Endodermal cell (in vitro differentiated cells): ENCODE measurements around the gene DTNB. TPM values are rescaled to one million over a fixed set of nuclear protein-coding genes. Genes with fewer than 3 reads are reported as not detected.
A peak's percentile ranks its signal among the peaks of the same experiment; 100 is the strongest.

Source experiments
- DNase-seq: peaks from one replicate; pipeline ENCODE4 v3.0.0-alpha.2; 2017
- H3K27ac ChIP-seq: 2 replicates; pipeline ENCODE4 v1.5.1; 2013; ENCODE audit warnings: mild to moderate bottlenecking, low read depth, low read length, moderate library complexity
- H3K27me3 ChIP-seq: 2 replicates; pipeline ENCODE4 v1.6.1; 2013; ENCODE audit warnings: mild to moderate bottlenecking, low read length, moderate library complexity; ENCODE audit not compliant: insufficient read depth, control insufficient read depth, poor library complexity, severe bottlenecking
- H3K36me3 ChIP-seq: 2 replicates; pipeline ENCODE4 v1.7.0; 2013; ENCODE audit warnings: mild to moderate bottlenecking, low read length, moderate library complexity; ENCODE audit not compliant: control insufficient read depth, insufficient read depth
- H3K4me1 ChIP-seq: one replicate; pipeline ENCODE4 v1.7.0; 2013; ENCODE audit warnings: low read length; ENCODE audit not compliant: control insufficient read depth, insufficient read depth
- H3K4me3 ChIP-seq: 2 replicates; pipeline ENCODE4 v1.5.1; 2013; ENCODE audit warnings: mild to moderate bottlenecking, low read length, moderate library complexity
- H3K9ac ChIP-seq: 2 replicates; pipeline ENCODE4 v1.6.1; 2013; ENCODE audit warnings: mild to moderate bottlenecking, low read length, moderate library complexity; ENCODE audit not compliant: poor library complexity, severe bottlenecking; ENCODE audit errors: extremely low read depth
- H3K9me3 ChIP-seq: 2 replicates; pipeline ENCODE4 v1.6.1; 2013; ENCODE audit warnings: mild to moderate bottlenecking, low read length, moderate library complexity; ENCODE audit not compliant: control insufficient read depth
- H3K27ac Mint-ChIP-seq: 2 replicates; pipeline ENCODE4 v1.8.0; 2020; ENCODE audit warnings: mixed read lengths
- H3K27me3 Mint-ChIP-seq: 2 replicates; pipeline ENCODE4 v1.8.0; 2021; ENCODE audit warnings: mild to moderate bottlenecking, mixed read lengths; ENCODE audit not compliant: insufficient read depth
- H3K36me3 Mint-ChIP-seq: 2 replicates; pipeline ENCODE4 v1.8.0; 2020; ENCODE audit warnings: low read depth, mixed read lengths
- H3K4me1 Mint-ChIP-seq: 2 replicates; pipeline ENCODE4 v1.8.0; 2020; ENCODE audit warnings: mixed read lengths
- H3K4me3 Mint-ChIP-seq: 2 replicates; pipeline ENCODE4 v1.8.0; 2020; ENCODE audit warnings: mild to moderate bottlenecking, moderate library complexity, mixed read lengths
- H3K9me3 Mint-ChIP-seq: 2 replicates; pipeline ENCODE4 v1.8.0; 2020; ENCODE audit warnings: mild to moderate bottlenecking, mixed read lengths
- WGBS, 2 experiments: methylation state at CpG; one replicate each; pipeline versions ENCODE4 v1.1.5 to v1.1.7; 2013; ENCODE audit warnings: missing lambda C conversion rate in 2 of 2, mixed read lengths in 1 of 2; ENCODE audit not compliant: insufficient coverage in 1 of 2, insufficient read length in 1 of 2; 5-methylcytosine and 5-hydroxymethylcytosine counted together
- total RNA-seq, 2 donors: library from RNA; stranded (reverse); fragmentation: NEBNext Ultra II Directional in 1 of 2; extraction: Animal tissue kit (Norgen Biotek cat#: 25700) in 1 of 2; gene quantifications; 2 replicates in 1 of 2; 3 replicates in 1 of 2; pipeline ENCODE4 v1.2.1, GENCODE V29; 2021
- TF ChIP-seq, protein P1 (sequence below): fragments of 200-600 bp; sonication (generic); conservative IDR thresholded peaks from 2 replicates; pipeline ENCODE4 v1.5.0; 2021; ENCODE audit warnings: antibody characterized with exemption, mild to moderate bottlenecking

DTNB gene
- total RNA-seq, 2 donors from 2014 or later: 38.8 to 48.7 TPM

DNA sequence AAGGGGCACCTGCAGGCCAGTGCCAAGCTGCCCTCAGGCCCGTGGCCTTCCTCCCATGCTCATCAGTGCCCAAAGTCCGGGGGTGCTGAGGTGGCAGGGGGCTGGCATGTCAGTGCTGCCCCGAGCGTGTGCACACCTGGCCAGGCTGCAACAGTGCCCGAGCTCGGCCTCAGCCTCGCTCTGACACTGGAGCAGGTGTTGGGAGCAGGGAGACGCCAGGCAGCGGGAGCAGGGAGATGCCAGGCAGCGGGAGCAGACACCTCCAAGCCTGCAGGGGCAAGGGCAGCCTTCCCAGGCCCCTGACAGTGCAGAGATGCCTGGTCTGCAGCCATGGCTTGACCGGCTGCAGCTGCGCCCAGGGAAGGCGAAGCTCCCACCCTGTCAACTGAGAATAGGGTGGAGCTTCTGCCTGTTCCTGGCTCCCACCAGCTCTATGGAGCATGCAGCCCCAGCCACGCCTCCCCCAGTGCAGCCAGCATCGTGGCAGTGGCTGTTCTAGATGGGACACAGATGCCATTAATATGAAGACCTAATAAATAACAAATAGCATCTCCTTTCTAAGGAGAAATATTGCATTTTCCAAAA lies 82.4 kb downstream of the DTNB start:
- DNase-seq: peak; percentile 51
- WGBS, 2 experiments: 93% methylated on average over 7 to 15 of the region's 15 CpGs
- Histone ChIP-seq H3K36me3 (no peaks in the 10 kb centered on the region), H3K9ac (no peak overlapping the region), H3K27ac (no peak overlapping the region), H3K4me3 (no peak overlapping the region), H3K4me1 (peaks cover 4% of the 10 kb centered on the region), H3K9me3 (no peaks in the 10 kb centered on the region), H3K27me3 (no peaks in the 10 kb centered on the region)
- TF ChIP-seq, protein P1, sequence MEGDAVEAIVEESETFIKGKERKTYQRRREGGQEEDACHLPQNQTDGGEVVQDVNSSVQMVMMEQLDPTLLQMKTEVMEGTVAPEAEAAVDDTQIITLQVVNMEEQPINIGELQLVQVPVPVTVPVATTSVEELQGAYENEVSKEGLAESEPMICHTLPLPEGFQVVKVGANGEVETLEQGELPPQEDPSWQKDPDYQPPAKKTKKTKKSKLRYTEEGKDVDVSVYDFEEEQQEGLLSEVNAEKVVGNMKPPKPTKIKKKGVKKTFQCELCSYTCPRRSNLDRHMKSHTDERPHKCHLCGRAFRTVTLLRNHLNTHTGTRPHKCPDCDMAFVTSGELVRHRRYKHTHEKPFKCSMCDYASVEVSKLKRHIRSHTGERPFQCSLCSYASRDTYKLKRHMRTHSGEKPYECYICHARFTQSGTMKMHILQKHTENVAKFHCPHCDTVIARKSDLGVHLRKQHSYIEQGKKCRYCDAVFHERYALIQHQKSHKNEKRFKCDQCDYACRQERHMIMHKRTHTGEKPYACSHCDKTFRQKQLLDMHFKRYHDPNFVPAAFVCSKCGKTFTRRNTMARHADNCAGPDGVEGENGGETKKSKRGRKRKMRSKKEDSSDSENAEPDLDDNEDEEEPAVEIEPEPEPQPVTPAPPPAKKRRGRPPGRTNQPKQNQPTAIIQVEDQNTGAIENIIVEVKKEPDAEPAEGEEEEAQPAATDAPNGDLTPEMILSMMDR: no peak
- Mint-ChIP-seq H3K27me3 (no peaks in the 10 kb centered on the region), H3K9me3 (no peaks in the 10 kb centered on the region), H3K4me3 (no peak overlapping the region), H3K36me3 (peaks cover 2% of the 10 kb centered on the region), H3K27ac (no peak overlapping the region), H3K4me1 (peaks cover 16% of the 10 kb centered on the region)

DNA sequence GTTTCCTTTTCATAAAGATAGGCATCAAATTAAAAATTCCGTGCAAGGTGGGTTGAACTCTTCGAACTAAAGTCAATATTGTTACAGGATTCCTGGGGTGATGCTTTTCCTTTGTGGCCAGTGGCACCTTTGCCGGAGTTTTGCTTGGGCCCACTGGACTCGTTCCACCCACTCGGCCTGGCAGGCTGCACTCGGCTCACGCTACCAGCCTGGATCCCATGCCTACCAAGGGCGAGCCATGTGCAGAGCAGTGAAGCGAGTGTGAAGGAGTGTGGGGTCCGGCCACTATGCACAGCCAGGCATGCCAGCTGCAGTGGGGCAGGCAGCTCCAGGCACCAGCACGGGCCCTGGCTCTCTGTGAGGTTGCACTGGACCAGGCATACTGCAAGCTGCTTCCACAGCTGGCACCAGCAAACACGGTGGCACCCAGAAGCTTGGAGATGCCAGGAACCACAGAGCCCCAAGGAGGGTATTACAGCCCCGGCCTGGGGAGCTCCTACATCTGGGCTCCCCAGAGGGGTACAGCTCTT lies 83.6 kb downstream of the DTNB start:
- H3K4me1 ChIP-seq: no peaks in the 10 kb centered on the region
- H3K4me1 Mint-ChIP-seq: peaks cover 14% of the 10 kb centered on the region
- no peaks in the 10 kb centered on the region for H3K27me3 Mint-ChIP-seq
- H3K4me3 ChIP-seq: no peak overlapping the region
- DNase-seq: no peak
- no peaks in the 10 kb centered on the region for H3K9me3 ChIP-seq
- 96 to 100% methylated on average over 6 to 13 of the region's 13 CpGs for WGBS, 2 experiments
- peaks cover 2% of the 10 kb centered on the region for H3K36me3 Mint-ChIP-seq
- no peaks in the 10 kb centered on the region for H3K9me3 Mint-ChIP-seq
- H3K27me3 ChIP-seq: no peaks in the 10 kb centered on the region
- H3K4me3 Mint-ChIP-seq: no peak overlapping the region
- no peak overlapping the region for H3K27ac Mint-ChIP-seq
- no peak overlapping the region for H3K9ac ChIP-seq
- TF ChIP-seq, protein P1: no peak
- H3K27ac ChIP-seq: no peak overlapping the region
- H3K36me3 ChIP-seq: no peaks in the 10 kb centered on the region

- TF ChIP-seq, protein P1: no peak
- Histone ChIP-seq H3K9ac (no peak overlapping the region), H3K9me3 (no peaks in the 10 kb centered on the region), H3K36me3 (no peaks in the 10 kb centered on the region), H3K27me3 (no peaks in the 10 kb centered on the region), H3K27ac (no peak overlapping the region), H3K4me3 (no peak overlapping the region), H3K4me1 (no peaks in the 10 kb centered on the region)
- H3K27ac Mint-ChIP-seq: no peak overlapping the region
- DNase-seq: no peak
- 85 to 94% methylated on average over 3 to 4 of the region's 4 CpGs for WGBS, 2 experiments
- peaks cover 14% of the 10 kb centered on the region for H3K4me1 Mint-ChIP-seq
- H3K9me3 Mint-ChIP-seq: no peaks in the 10 kb centered on the region
- H3K4me3 Mint-ChIP-seq: no peak overlapping the region
- H3K27me3 Mint-ChIP-seq: no peaks in the 10 kb centered on the region
- peaks cover 2% of the 10 kb centered on the region for H3K36me3 Mint-ChIP-seq
These were observed 84.8 kb downstream of the DTNB start for GRCh38 chr2:25588576-25588975.
